SJSA1 (cell line): ENCODE data around the gene XAB2. TPM values are rescaled to one million over a fixed set of nuclear protein-coding genes. Genes with fewer than 3 reads are reported as not detected.
A peak's percentile ranks its signal among the peaks of the same experiment; 100 is the strongest.

Experiments
- DNase-seq, 2 experiments: peaks; one replicate each; pipeline ENCODE4 v3.0.0-alpha.2; 2015 to 2020; ENCODE audit warnings: low spot score in 2 of 2, low read depth in 1 of 2
- H3K27ac ChIP-seq: fragments of 250-450 bp; sonication (Bioruptor Pico); 2 replicates; pipeline ENCODE4 v1.5.1; 2020; ENCODE audit warnings: mild to moderate bottlenecking, moderate library complexity
- H3K27me3 ChIP-seq: fragments of 250-450 bp; sonication (Bioruptor Pico); replicated peaks from 2 replicates; pipeline ENCODE4 v1.5.1; 2020; ENCODE audit warnings: mild to moderate bottlenecking, moderate library complexity
- H3K36me3 ChIP-seq: fragments of 250-450 bp; sonication (Bioruptor Pico); 2 replicates; pipeline ENCODE4 v1.5.1; 2020; ENCODE audit warnings: mild to moderate bottlenecking
- H3K4me1 ChIP-seq: fragments of 250-450 bp; sonication (Bioruptor Pico); replicated peaks from 2 replicates; pipeline ENCODE4 v1.6.1; 2021; ENCODE audit warnings: mild to moderate bottlenecking
- H3K4me3 ChIP-seq: fragments of 250-450 bp; sonication (Bioruptor Pico); 2 replicates; pipeline ENCODE4 v1.5.1; 2020; ENCODE audit warnings: mild to moderate bottlenecking
- H3K9me3 ChIP-seq: fragments of 250-450 bp; sonication (Bioruptor Pico); replicated peaks from 2 replicates; pipeline ENCODE4 v1.5.1; 2020; ENCODE audit warnings: mild to moderate bottlenecking
- total RNA-seq: library from RNA; depleted of rRNA; stranded (reverse); fragments of >200 nt; shearing (Covaris generic); gene quantifications from 2 replicates; pipeline ENCODE4 v1.2.3, GENCODE V29; 2014

Gene XAB2
- total RNA-seq, 1 experiment from 2014 or later: 35.0 TPM

DNA sequence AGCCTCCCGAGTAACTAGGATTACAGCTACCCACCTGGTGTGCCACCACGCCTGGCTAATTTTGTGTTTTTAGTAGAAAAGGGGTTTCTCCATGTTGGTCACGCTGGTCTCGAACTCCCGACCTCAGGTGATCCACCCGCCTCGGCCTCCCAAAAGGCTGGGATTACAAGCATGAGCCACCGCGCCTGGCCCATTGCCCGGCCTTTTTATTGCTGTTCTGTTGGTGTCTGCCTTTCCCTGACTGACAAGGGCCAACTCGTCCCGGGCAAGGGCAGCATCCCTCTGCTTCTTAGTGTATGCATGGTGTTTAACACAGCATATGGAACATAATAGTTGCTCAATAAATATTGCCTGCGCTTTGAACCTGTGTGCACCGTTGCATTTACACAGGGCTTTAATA, 33.3 kb upstream of the XAB2 start:
- no peak overlapping the region for H3K27ac ChIP-seq
- no peaks in the 10 kb centered on the region for H3K36me3 ChIP-seq
- no peak for DNase-seq
- H3K27me3 ChIP-seq: peaks cover 34% of the 10 kb centered on the region
- no peaks in the 10 kb centered on the region for H3K9me3 ChIP-seq
- no peak overlapping the region for H3K4me3 ChIP-seq
- no peaks in the 10 kb centered on the region for H3K4me1 ChIP-seq

DNA sequence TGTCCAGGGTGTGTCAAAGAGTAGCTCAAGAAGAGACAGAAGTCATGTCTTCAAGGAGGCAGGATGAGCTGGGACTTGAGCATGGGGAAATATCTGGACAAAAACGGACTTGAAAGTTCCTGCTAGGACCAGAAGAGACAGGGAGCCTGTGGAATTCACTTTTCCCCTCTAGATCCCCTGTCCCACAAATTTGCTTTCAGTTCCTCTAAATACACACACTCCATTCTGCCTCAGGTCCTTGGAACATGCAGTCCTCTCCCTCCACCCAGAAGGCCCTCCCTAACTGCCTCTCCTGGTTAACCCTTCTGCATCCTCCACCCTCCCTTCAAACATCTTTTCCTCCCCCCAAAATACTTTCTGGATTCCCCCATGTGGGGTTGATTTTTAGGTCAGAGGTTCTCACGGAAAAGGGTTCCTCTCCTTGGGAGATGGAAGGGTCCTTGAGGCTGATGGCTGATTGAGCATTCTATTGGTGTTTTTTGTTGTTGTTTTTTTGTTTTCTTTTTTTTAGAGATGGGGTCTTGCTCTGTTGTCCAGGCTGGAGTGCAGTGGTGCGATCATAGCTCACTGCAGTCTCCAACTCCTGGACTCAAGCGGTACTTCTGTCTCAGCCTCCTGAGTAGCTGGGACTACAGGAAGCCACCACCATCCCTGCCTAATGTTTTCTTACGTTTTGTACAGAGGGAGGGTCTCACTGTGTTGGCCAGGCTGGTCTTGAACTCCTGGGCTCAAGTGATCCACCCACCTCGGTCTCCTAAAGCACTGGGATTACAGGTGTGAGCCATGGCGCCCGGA, 32.6 kb upstream of the XAB2 start:
- no peaks in the 10 kb centered on the region for H3K4me1 ChIP-seq
- H3K27me3 ChIP-seq: peaks cover 35% of the 10 kb centered on the region
- H3K36me3 ChIP-seq: no peaks in the 10 kb centered on the region
- no peak overlapping the region for H3K4me3 ChIP-seq
- no peaks in the 10 kb centered on the region for H3K9me3 ChIP-seq
- no peak for DNase-seq
- H3K27ac ChIP-seq: no peak overlapping the region

GRCh38 chr19:7658219-7658686, 28.9 kb upstream of the XAB2 start:
- no peak for DNase-seq
- Histone ChIP-seq H3K4me1 (no peaks in the 10 kb centered on the region), H3K27ac (no peak overlapping the region), H3K9me3 (no peaks in the 10 kb centered on the region), H3K36me3 (no peaks in the 10 kb centered on the region), H3K4me3 (no peak overlapping the region), H3K27me3 (peaks cover 27% of the 10 kb centered on the region)

- Histone ChIP-seq H3K9me3 (no peaks in the 10 kb centered on the region), H3K4me3 (no peak overlapping the region), H3K36me3 (no peaks in the 10 kb centered on the region), H3K4me1 (peaks cover 1% of the 10 kb centered on the region; the same call in 1 of the 2 replicates), H3K27me3 (peaks cover 25% of the 10 kb centered on the region), H3K27ac (no peak overlapping the region)
- DNase-seq: no peak
Measured at GRCh38 chr19:7657131-7657751, 27.9 kb upstream of the XAB2 start.

- Histone ChIP-seq H3K27me3 (peaks cover 31% of the 10 kb centered on the region), H3K4me3 (no peak overlapping the region), H3K27ac (no peak overlapping the region), H3K36me3 (no peaks in the 10 kb centered on the region), H3K9me3 (no peaks in the 10 kb centered on the region), H3K4me1 (peaks cover 3% of the 10 kb centered on the region; the same call in 1 of the 2 replicates)
- DNase-seq: no peak
Measured at GRCh38 chr19:7655581-7655980, 26.2 kb upstream of the XAB2 start.

DNA sequence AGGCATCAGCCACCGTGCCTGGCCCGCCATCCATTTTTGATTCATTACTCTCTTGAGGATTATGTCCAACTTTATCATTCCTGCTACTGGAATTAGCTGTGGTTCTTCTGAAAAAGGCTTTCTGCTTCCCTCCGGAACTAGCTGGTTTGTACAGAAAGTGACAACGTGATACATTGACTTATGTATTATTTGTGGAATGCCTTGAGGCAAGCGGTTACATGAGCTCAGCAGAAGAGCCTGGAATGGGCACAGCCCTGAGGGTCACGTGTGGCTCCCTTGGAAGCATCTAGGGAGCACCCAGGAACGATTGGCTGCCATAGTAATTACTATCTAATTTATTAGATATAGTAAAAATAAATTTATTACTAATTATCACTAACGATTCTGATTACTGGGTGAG, 25.1 kb upstream of the XAB2 start:
- peaks cover 23% of the 10 kb centered on the region for H3K27me3 ChIP-seq
- no peak overlapping the region for H3K27ac ChIP-seq
- H3K9me3 ChIP-seq: no peaks in the 10 kb centered on the region
- no peak for DNase-seq
- no peaks in the 10 kb centered on the region for H3K36me3 ChIP-seq
- peaks cover 3% of the 10 kb centered on the region; the same call in 1 of the 2 replicates for H3K4me1 ChIP-seq
- no peak overlapping the region for H3K4me3 ChIP-seq

GRCh38 chr19:7652061-7652641, 22.8 kb upstream of the XAB2 start:
- Histone ChIP-seq H3K4me1 (peaks cover 3% of the 10 kb centered on the region; the same call in 1 of the 2 replicates), H3K4me3 (no peak overlapping the region), H3K27ac (no peak overlapping the region), H3K36me3 (no peaks in the 10 kb centered on the region), H3K27me3 (peaks cover 18% of the 10 kb centered on the region), H3K9me3 (no peaks in the 10 kb centered on the region)
- DNase-seq: peak; percentile 56 to 63

DNA sequence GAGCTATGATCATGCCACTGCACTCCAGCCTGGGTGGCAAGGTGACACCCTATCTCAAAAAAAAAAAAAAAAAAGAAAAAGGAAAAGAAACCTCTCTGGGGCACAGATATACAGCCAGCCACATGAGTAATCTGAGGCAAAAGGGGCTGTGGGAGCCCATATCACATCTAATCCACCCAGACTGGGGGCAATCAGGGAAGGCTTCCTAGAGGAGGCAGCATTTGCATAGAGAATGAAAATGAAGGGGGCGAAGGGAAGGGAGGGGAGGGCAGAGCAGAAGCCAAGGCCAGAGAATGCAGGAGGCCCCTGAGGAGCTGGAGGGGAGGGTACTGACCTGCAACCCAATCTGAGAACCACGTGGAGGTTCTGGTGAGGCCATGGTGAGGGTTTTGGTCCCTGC, 20.8 kb upstream of the XAB2 start:
- Histone ChIP-seq H3K9me3 (no peaks in the 10 kb centered on the region), H3K27ac (no peak overlapping the region), H3K36me3 (no peaks in the 10 kb centered on the region), H3K4me3 (no peak overlapping the region), H3K4me1 (peaks cover 3% of the 10 kb centered on the region; the same call in 1 of the 2 replicates), H3K27me3 (peaks cover 24% of the 10 kb centered on the region)
- no peak for DNase-seq

- H3K27ac ChIP-seq: no peak overlapping the region
- H3K9me3 ChIP-seq: no peaks in the 10 kb centered on the region
- DNase-seq: no peak
- H3K27me3 ChIP-seq: peaks cover 24% of the 10 kb centered on the region
- H3K36me3 ChIP-seq: no peaks in the 10 kb centered on the region
- no peak overlapping the region for H3K4me3 ChIP-seq
- H3K4me1 ChIP-seq: peaks cover 3% of the 10 kb centered on the region; the same call in 1 of the 2 replicates
Measured at GRCh38 chr19:7648265-7649014, 19.1 kb upstream of the XAB2 start.

DNA sequence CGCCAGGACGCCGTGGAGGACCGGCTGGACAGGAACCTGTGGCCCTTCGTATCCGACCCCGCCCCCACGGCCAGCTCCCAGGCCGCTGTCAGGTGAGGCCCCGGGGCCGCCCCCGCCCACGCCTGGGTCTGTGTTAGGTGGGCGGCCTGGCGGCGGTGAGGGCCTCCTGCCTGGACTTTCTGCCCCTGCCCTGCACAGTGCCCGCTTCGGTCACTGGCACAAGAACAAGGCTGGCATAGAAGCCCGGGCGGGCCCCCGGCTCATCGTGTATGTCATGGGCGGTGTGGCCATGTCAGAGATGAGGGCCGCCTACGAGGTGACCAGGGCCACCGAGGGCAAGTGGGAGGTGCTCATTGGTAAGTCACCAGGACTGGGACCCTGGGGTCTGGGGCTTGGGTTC, 17.8 kb upstream of the XAB2 start:
- Histone ChIP-seq H3K9me3 (no peaks in the 10 kb centered on the region), H3K36me3 (no peaks in the 10 kb centered on the region), H3K27me3 (peaks cover 21% of the 10 kb centered on the region), H3K4me1 (peaks cover 2% of the 10 kb centered on the region; the same call in 1 of the 2 replicates), H3K27ac (no peak overlapping the region), H3K4me3 (no peak overlapping the region)
- DNase-seq: no peak

DNA sequence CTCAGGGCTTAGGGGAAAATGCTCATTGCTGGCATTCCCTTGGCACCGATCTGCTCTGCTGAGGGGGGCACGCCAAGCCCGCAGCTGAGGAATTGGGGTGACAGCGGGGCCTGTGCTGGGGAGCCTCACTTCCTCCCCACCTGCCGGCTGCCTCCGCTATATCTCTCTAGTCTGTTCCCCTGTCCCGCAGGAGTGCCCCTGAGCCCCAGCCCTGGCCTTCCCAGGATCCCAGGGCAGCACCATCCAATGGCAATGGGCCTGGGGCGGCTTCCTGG, 17.0 kb upstream of the XAB2 start:
- Histone ChIP-seq H3K9me3 (no peaks in the 10 kb centered on the region), H3K27me3 (peaks cover 19% of the 10 kb centered on the region), H3K4me3 (no peak overlapping the region), H3K4me1 (no peaks in the 10 kb centered on the region), H3K36me3 (no peaks in the 10 kb centered on the region), H3K27ac (no peak overlapping the region)
- no peak for DNase-seq

DNA sequence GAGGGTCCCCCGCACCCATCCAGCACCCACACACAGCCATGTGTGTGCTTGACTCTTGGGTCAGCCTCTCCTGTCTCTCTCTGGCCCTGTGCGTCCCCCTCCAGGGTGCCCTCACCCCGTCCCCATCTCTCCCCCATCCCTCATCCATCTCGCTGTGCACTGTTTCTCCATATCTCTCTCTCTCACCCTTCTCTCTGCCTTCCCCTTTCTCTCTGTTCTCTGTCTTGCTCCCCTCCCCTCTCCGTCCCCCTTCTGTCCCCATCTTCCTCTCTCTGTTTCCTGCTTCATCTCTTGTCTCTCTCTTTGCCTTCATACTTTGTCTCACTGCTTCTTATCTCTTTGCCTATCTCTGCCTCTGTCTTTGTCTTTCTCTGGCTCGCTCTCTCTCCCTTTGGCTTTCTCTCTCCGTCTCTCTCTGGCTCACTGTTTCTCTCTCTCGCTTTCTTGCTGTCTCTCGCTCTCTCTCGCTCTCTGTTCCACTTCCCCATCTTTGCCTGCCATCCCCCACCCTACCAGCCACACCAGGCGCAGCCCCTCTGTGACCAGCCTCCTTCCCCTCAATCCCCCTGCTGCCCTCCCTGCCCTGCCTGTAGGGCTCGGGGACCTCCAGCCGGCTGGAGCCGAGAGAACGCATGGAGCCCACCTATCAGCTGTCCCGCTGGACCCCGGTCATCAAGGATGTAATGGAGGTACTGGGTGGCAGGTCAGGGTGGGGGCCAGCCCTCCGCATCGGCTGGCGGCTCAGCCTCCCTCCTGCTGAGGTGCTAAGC, 16.5 kb upstream of the XAB2 start:
- H3K4me1 ChIP-seq: no peaks in the 10 kb centered on the region

GRCh38 chr19:7645163-7645562, 15.8 kb upstream of the XAB2 start:
- Histone ChIP-seq H3K4me1 (no peaks in the 10 kb centered on the region), H3K27ac (no peak overlapping the region), H3K4me3 (no peak overlapping the region), H3K9me3 (no peaks in the 10 kb centered on the region), H3K36me3 (no peaks in the 10 kb centered on the region), H3K27me3 (peaks cover 14% of the 10 kb centered on the region; the same call in 1 of the 2 replicates)
- no peak for DNase-seq

More for the DNA sequence above, 16.5 kb upstream of the XAB2 start:
- no peaks in the 10 kb centered on the region for H3K36me3 ChIP-seq
- peaks cover 14% of the 10 kb centered on the region; the same call in 1 of the 2 replicates for H3K27me3 ChIP-seq
- no peak overlapping the region for H3K4me3 ChIP-seq
- no peak for DNase-seq
- no peaks in the 10 kb centered on the region for H3K9me3 ChIP-seq
- no peak overlapping the region for H3K27ac ChIP-seq
